Stomach (tissue), 9 donors: ENCODE data around the gene PCDHA3. TPM values are rescaled to one million over a fixed set of nuclear protein-coding genes. Genes with fewer than 3 reads are reported as not detected.
A peak's percentile ranks its signal among the peaks of the same experiment; 100 is the strongest.
"Not testable (repeated sequence)": the region's sequence is repeated elsewhere in the genome, so short reads cannot be mapped to it uniquely, and the experiment has no call there.

ENCODE experiments used
- DNase-seq, 2 donors: peaks; one replicate each; pipeline versions ENCODE4 v3.0.0 to v3.0.0-alpha.2; 2013 to 2019
- H3K27ac ChIP-seq, 5 donors: fragments of 200-600 bp in 4 of 5; sonication (generic) in 4 of 5; one replicate each; pipeline ENCODE4 v1.5.1; 2013 to 2019; ENCODE audit warnings: mild to moderate bottlenecking in 1 of 5, moderate library complexity in 1 of 5
- H3K27me3 ChIP-seq, 3 donors: fragments of 200-600 bp; sonication (generic); one replicate each; pipeline ENCODE4 v1.5.1; 2017 to 2019; ENCODE audit warnings: mixed run types in 1 of 3
- H3K36me3 ChIP-seq, 4 donors: fragments of 200-600 bp; sonication (generic); 1 replicate in 3 of 4; 2 replicates in 1 of 4; pipeline ENCODE4 v1.5.1; 2016 to 2019
- H3K4me1 ChIP-seq, 4 donors: fragments of 200-600 bp; sonication (generic); one replicate each; pipeline ENCODE4 v1.5.1; 2016 to 2019
- H3K4me3 ChIP-seq, 4 donors: fragments of 200-600 bp; sonication (generic) in 3 of 4; one replicate each; pipeline ENCODE4 v1.5.1; 2016 to 2019; ENCODE audit warnings: mild to moderate bottlenecking in 1 of 4
- H3K9me3 ChIP-seq, 4 donors: fragments of 200-600 bp; sonication (generic); one replicate each; pipeline ENCODE4 v1.5.1; 2016 to 2019
- CTCF ChIP-seq, 7 experiments: fragments of 450-650 bp in 4 of 7; fragments of 200-600 bp in 3 of 7; sonication (generic) in 3 of 7; IDR thresholded peaks; one replicate each; pipeline ENCODE4 v1.5.1; 2016 to 2019; ENCODE audit warnings: antibody characterized with exemption in 7 of 7, control low read depth in 2 of 7, mild to moderate bottlenecking in 1 of 7
- EP300 ChIP-seq: sonication (generic); formaldehyde crosslinking; IDR thresholded peaks from one replicate; pipeline ENCODE4 v1.6.1; 2017; ENCODE audit warnings: antibody characterized with exemption
- POLR2A ChIP-seq, 4 donors: fragments of 450-650 bp; IDR thresholded peaks; one replicate each; pipeline ENCODE4 v1.6.1; 2016; ENCODE audit warnings: antibody characterized with exemption in 4 of 4, control low read depth in 2 of 4, mild to moderate bottlenecking in 1 of 4, moderate library complexity in 1 of 4
- POLR2AphosphoS5 ChIP-seq, 3 donors: sonication (generic); formaldehyde crosslinking; IDR thresholded peaks; one replicate each; pipeline ENCODE4 v1.6.1; 2016; ENCODE audit warnings: antibody characterized with exemption in 3 of 3
- WGBS, 5 donors: extraction: QIAGEN DNeasy Blood & Tissue Kit in 3 of 5; methylation state at CpG; one replicate each; pipeline versions ENCODE4 v1.1.5 to v1.1.7; 2013 to 2018; 5-methylcytosine and 5-hydroxymethylcytosine counted together
- intact Hi-C: fragments of 100-400 bp; cut with DNase I; formaldehyde crosslinking; loops from one replicate; pipeline ENCODE4 v1.15.1; 2023; ENCODE audit warnings: low total_unique reads
- polyA plus RNA-seq, 3 donors: library from polyadenylated mRNA; stranded (reverse); fragments of 200-250 nt; gene quantifications; one replicate each; pipeline ENCODE4 v1.2.3, GENCODE V29; 2013
- total RNA-seq, 5 donors: library from RNA; depleted of rRNA; stranded (reverse); fragments of >200 nt; gene quantifications; one replicate each; pipeline versions ENCODE4 v1.1.0 to v1.2.3, GENCODE V29; 2014 to 2016
- donor health status: healthy with polysubstance abuse.
- donor health status: Bipolar disorder and iron deficiency.
- donor health status: healthy.

The PCDHA3 gene
- total and polyA plus RNA-seq, 8 donors, result under 0.01 to 1.2 (median 0.08) TPM; not detected in 3

DNA sequence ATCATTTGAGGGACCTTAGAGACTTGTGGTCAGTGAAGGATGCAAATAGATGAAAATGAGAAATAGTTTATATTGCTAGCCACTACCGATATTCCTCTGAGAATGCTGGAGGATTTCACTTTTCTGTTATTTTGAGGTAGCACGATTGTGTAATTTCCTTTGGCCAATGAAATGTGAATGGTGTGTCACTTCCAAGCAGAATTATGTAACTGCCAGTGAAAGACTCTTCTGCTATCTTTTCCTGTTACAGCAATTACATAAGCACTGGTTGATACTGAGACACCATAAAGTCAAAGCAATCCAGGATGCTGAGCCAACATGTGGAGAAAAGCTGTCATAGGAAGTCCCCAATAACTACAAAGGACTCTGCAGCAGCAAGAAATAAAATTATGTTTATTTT is 9.8 kb upstream of the PCDHA3 start:
- peaks cover 24 to 94% (median 86%) of the 10 kb centered on the region in 4 donors for H3K9me3 ChIP-seq
- H3K4me1 ChIP-seq, result no peaks in the 10 kb centered on the region
- no peak for DNase-seq
- WGBS, 5 donors, result 22 to 71% (median 27%) methylated on average over 2 of the region's 2 CpGs
- H3K4me3 ChIP-seq, result no peak overlapping the region
- TF ChIP-seq POLR2AphosphoS5 (IDR thresholded peaks at IDR 0.05), result no peak
- no peak for TF ChIP-seq POLR2A (IDR thresholded peaks at IDR 0.05)
- TF ChIP-seq EP300, result no peak
- no peak for TF ChIP-seq CTCF (IDR thresholded peaks at IDR 0.05)
- intact Hi-C loops, result no loop called here
- no peak overlapping the region for H3K27ac ChIP-seq
- peaks cover 0 to 56% (median 11%) of the 10 kb centered on the region in 3 donors for H3K27me3 ChIP-seq
- no peaks in the 10 kb centered on the region for H3K36me3 ChIP-seq

DNA sequence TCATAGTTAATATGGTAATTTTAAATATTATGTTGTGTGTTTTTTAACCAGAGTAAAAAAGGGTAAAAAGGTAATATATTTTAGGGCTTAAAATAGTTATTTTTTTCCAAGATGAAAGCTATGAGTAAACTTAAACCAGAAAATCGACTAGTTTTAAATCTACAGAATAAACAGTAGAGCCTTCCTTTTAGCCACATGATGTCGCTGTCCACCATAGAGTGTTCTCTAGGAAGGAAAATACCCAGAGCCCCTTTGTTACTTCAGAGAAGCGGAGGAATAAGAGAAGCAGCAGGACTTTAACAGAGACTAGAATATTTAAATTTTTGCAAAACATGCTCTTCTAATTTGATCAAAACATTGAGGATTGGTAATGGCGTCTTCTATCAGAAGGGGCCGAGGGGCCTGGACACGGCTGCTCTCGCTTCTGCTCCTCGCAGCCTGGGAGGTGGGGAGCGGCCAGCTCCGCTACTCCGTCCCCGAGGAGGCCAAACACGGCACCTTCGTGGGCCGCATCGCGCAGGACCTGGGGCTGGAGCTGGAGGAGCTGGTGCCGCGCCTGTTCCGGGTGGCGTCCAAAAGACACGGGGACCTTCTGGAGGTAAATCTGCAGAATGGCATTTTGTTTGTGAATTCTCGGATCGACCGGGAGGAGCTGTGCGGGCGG is 6.1 kb upstream of the PCDHA3 start, which contains the start of gene PCDHA2:
TSS of gene PCDHA2 (plus strand) at position 258 of the 664 bp plus-strand sequence.
- 18 to 33% (median 20%) methylated on average over 10 to 27 of the region's 27 CpGs for WGBS, 5 donors
- peaks cover 9 to 92% (median 71%) of the 10 kb centered on the region in 4 donors for H3K9me3 ChIP-seq
- no peaks in the 10 kb centered on the region for H3K4me1 ChIP-seq

DNA sequence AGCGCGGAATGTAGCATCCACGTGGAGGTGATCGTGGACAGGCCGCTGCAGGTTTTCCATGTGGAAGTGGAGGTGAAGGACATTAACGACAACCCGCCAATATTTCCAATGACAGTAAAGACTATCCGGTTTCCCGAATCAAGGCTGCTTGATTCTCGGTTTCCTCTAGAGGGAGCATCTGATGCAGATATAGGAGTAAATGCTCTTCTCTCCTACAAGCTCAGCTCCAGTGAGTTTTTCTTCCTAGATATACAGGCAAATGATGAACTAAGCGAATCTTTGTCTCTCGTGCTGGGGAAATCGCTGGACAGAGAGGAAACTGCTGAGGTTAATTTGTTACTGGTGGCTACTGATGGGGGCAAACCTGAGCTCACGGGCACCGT is 5.6 kb upstream of the PCDHA3 start:
- Histone ChIP-seq H3K9me3 (peaks cover 9 to 91% (median 68%) of the 10 kb centered on the region in 4 donors), H3K36me3 (no peaks in the 10 kb centered on the region), H3K27ac (no peak overlapping the region), H3K4me3 (peak overlapping the region in 1 of 4 donors; percentile 6), H3K4me1 (no peaks in the 10 kb centered on the region), H3K27me3 (peaks cover 0 to 36% (median 11%) of the 10 kb centered on the region in 3 donors)
- 20 to 30% (median 23%) methylated on average over 14 to 15 of the region's 15 CpGs for WGBS, 5 donors
- no peak for DNase-seq
- intact Hi-C loops, result no loop called here
- TF ChIP-seq POLR2A (IDR thresholded peaks at IDR 0.05) (no peak), POLR2AphosphoS5 (IDR thresholded peaks at IDR 0.05) (no peak), CTCF (IDR thresholded peaks at IDR 0.05) (no peak), EP300 (no peak)

More for the DNA sequence above, 6.1 kb upstream of the PCDHA3 start, which contains the start of gene PCDHA2:
- H3K27me3 ChIP-seq, result peaks cover 0 to 35% (median 11%) of the 10 kb centered on the region in 3 donors
- intact Hi-C loops, result no loop called here
- no peak for TF ChIP-seq CTCF (IDR thresholded peaks at IDR 0.05)
- no peak for TF ChIP-seq POLR2A (IDR thresholded peaks at IDR 0.05)
- no peak for TF ChIP-seq POLR2AphosphoS5 (IDR thresholded peaks at IDR 0.05)
- TF ChIP-seq EP300, result no peak
- no peak within 1 kb of the TSS for H3K27ac ChIP-seq
- peak within 1 kb of the TSS in 1 of 4 donors; percentile 6 for H3K4me3 ChIP-seq
- DNase-seq, result no peak
- H3K36me3 ChIP-seq, result no peaks in the 10 kb centered on the region

- intact Hi-C loops, H3K4me3 ChIP-seq, H3K4me1 ChIP-seq, H3K36me3 ChIP-seq, H3K27ac ChIP-seq, DNase-seq: not testable (repeated sequence)
- Histone ChIP-seq H3K27me3 (peaks cover 0 to 41% (median 11%) of the 10 kb centered on the region in 3 donors), H3K9me3 (peaks cover 11 to 89% (median 69%) of the 10 kb centered on the region in 4 donors)
- WGBS, 5 donors, result 52 to 73% (median 55%) methylated on average over 35 to 72 of the region's 72 CpGs
Observed at GRCh38 chr5:140796072-140796717, 4.7 kb upstream of the PCDHA3 start.
